Hair follicular keratinocyte (primary cell): Measurements from ENCODE around the gene DLL4. TPM values are rescaled to one million over a fixed set of nuclear protein-coding genes. Genes with fewer than 3 reads are reported as not detected.

Experiments used
- total RNA-seq: library from RNA; depleted of rRNA; stranded (reverse); fragments of >200 nt; gene quantifications from 2 replicates; pipeline ENCODE4 v1.2.3, GENCODE V29; 2015

The DLL4 gene
- total RNA-seq = 0.08 TPM in 1 of 2 replicates, not detected in the other

DNA sequence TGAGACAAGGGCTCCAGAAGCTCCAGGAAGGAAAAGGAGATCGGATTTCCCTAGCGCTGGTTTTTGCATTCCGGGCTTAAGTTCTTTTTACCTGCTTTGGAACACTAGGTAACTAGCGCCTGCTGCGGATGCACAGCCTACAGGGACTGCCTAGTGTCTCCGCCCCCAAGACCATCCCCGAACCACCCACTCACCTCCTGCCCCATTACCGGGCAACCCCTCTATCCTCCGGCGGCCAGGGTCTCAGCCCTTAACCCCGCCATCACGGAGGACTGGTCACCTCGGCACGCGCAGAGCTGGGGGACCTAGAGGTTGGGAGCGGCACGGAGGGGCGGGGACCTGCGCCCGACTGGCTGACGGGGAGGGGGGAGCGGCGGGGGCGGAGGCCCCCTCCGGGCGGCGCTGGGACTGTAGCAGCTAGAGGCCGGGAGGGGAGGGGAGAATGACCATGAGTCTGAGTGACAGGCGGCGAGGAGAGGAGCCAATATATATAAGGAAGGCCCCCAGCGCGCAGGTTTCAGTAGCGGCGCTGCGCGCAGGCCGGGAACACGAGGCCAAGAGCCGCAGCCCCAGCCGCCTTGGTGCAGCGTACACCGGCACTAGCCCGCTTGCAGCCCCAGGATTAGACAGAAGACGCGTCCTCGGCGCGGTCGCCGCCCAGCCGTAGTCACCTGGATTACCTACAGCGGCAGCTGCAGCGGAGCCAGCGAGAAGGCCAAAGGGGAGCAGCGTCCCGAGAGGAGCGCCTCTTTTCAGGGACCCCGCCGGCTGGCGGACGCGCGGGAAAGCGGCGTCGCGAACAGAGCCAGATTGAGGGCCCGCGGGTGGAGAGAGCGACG, at the start of gene DLL4:
Gene DLL4, plus strand, starts transcription at position 520 of the 839 bp plus-strand sequence. CDS start 329 bp downstream, outside the sequence.

DNA sequence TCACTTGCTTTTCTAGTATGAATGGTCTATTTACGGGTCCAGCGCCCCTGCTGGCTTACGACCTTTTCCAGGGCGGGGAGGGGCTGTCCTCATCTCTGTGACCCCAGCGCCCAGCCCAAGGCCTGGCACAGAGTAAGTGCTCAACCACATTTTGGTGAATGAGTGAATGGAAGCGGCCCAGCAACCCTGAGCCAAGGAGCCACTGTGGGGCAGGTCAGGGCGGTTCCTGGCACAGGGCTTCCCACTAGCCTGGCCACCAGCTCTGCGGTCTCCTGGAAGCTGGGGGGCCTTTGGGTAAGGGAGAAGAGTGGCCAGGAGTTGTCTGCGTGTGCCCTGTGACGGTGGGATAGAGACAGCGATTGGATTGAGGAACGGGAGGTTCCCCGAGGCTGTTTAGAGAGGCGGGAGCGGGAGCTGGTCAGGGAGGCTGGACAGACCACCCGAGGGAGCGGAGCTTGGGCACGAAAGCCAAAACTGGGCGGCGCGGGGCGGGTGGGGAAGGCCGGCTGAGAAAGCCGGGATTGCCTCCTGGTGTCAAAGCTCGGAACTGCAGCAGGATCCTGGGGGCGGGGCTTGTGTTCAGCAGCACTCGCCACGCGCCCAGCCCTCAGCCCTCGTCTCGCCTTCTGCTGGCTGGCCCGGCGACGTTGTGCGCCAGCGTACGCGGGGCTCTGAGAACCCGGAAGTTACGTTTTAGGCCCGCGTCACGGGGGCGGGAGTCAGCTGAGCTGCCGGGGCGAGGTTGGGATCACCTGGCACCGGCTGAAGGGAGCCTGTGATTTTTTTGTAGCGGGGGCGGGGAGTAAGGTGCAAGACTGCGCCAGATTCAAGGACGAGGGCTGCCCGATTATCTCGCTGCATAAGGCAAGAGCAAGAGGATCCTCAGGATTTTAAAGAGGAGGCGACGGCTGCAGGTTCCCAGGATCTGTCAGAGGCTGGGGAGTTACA, 35.1 kb upstream of the DLL4 start, which contains the start of gene VPS18:
Gene VPS18, plus strand, starts transcription at position 718 of the 948 bp plus-strand sequence. CDS start 319 bp downstream, outside the sequence.

DNA sequence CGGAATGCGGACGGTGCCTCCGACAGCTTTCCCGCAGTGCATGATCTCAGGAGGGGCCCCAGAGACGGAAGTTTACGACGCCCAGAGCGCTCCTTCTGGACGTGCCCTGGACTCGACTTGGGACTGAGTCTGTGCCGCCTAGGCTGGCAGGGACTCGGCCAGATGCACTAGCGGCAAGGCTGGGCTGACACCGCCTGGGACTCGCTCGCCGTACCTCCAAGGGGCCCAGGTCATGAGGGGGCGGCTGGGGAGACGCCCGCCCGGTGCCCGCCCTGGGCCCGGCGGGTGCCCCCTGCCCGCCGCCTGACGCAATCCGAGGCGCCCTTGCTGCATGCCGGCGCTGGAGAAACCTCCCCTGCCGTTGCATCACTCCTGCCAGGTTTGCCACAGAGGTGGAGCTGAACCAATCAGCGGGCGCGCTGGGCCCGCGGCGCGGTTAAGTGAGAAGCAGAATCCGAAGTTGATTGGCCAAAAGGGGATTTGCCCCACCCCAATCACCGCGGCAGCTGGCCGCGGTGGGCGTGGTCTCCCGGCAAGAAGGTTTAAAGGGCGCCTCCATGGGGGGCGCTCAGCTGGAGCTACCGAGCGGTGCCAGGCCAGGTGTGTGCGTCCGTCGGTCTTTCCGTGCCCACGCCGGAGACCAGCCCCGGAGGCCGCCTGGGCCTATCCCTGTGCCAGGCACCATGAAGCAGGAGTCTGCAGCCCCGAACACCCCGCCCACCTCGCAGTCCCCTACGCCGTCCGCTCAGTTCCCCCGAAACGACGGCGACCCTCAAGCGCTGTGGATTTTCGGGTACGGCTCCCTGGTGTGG, 24.0 kb downstream of the DLL4 start, which contains the start of gene CHAC1:
Gene CHAC1, plus strand, starts transcription at position 571 of the 812 bp plus-strand sequence. Its CDS starts 113 bp downstream, at position 684.

Other genes starting within 250 kb of the DLL4 start
- gene RAD51, start 234.2 kb upstream of the DLL4 start, total RNA-seq = 4.2 and 15.0 TPM in 2 replicates
- 13.6 and 18.5 TPM in 2 replicates for gene RMDN3, start 174.1 kb upstream of the DLL4 start, total RNA-seq
- gene GCHFR, start 165.3 kb upstream of the DLL4 start, total RNA-seq = 7.1 and 14.5 TPM in 2 replicates
- gene C15orf62, start 159.4 kb upstream of the DLL4 start, total RNA-seq = not detected in 2 replicates
- gene ZFYVE19, start 122.3 kb upstream of the DLL4 start, total RNA-seq = 40.8 and 42.6 TPM in 2 replicates
- 23.6 and 70.7 TPM in 2 replicates for gene DNAJC17, start 121.9 kb upstream of the DLL4 start, total RNA-seq
- gene PPP1R14D, start 100.6 kb upstream of the DLL4 start, total RNA-seq = not detected in 2 replicates
- 210 and 272 TPM in 2 replicates for gene SPINT1, start 85.3 kb upstream of the DLL4 start, total RNA-seq
- gene RHOV, start 55.1 kb upstream of the DLL4 start, total RNA-seq = 0.65 and 1.6 TPM in 2 replicates
- gene VPS18, start 34.9 kb upstream of the DLL4 start, total RNA-seq = 22.3 and 22.4 TPM in 2 replicates
- 20.5 and 61.6 TPM in 2 replicates for gene CHAC1, start 24.1 kb downstream of the DLL4 start, total RNA-seq
- 22.5 and 22.7 TPM in 2 replicates for gene INO80, start 186.9 kb downstream of the DLL4 start, total RNA-seq